Activated CD4-positive, alpha-beta memory T cell treated with anti-CD3 and anti-CD28 coated beads, Interleukin-2, amount 10 ng/mL, durations not matched to agents 7 days and 5 days (primary cell): Measurements from ENCODE around the gene SGSM1. TPM values are rescaled to one million over a fixed set of nuclear protein-coding genes. Genes with fewer than 3 reads are reported as not detected.
"Not testable (repeated sequence)": the region's sequence is repeated elsewhere in the genome, so short reads cannot be mapped to it uniquely, and the experiment has no call there.

Experiments used
- CTCF ChIA-PET: fragments of 350-600 bp; sonication (Branson Sonifier 250); formaldehyde crosslinking; loops from one replicate; lab custom pipeline; 2021; ENCODE audit warnings: antibody characterized with exemption, inconsistent platforms; lab: Charles Lee
- POLR2A ChIA-PET: fragments of 350-600 bp; sonication (Branson Sonifier 250); formaldehyde crosslinking; loops from one replicate; lab custom pipeline; 2021; ENCODE audit warnings: antibody characterized with exemption; lab: Charles Lee
- DNase-seq: peaks from one replicate; pipeline ENCODE4 v3.0.0-alpha.2; 2020
- H3K27ac Mint-ChIP-seq: one replicate; pipeline ENCODE4 v1.8.0; 2021; ENCODE audit warnings: mild to moderate bottlenecking, mixed read lengths
- H3K27me3 Mint-ChIP-seq: one replicate; pipeline ENCODE4 v1.8.0; 2021; ENCODE audit warnings: mixed read lengths
- H3K36me3 Mint-ChIP-seq: one replicate; pipeline ENCODE4 v1.8.0; 2021; ENCODE audit warnings: low read depth, mixed read lengths
- H3K4me1 Mint-ChIP-seq: one replicate; pipeline ENCODE4 v1.8.0; 2021; ENCODE audit warnings: mixed read lengths
- H3K4me3 Mint-ChIP-seq: one replicate; pipeline ENCODE4 v1.8.0; 2021; ENCODE audit warnings: mild to moderate bottlenecking, mixed read lengths
- H3K9me3 Mint-ChIP-seq: one replicate; pipeline ENCODE4 v1.8.0; 2021; ENCODE audit warnings: mixed read lengths
- total RNA-seq, 2 experiments: library from RNA; stranded (reverse); gene quantifications; one replicate each; pipeline ENCODE4 v1.2.3, GENCODE V29; 2021

SGSM1 gene
- total RNA-seq, 2 experiments from 2014 or later = 0.35 to 0.93 TPM

DNA sequence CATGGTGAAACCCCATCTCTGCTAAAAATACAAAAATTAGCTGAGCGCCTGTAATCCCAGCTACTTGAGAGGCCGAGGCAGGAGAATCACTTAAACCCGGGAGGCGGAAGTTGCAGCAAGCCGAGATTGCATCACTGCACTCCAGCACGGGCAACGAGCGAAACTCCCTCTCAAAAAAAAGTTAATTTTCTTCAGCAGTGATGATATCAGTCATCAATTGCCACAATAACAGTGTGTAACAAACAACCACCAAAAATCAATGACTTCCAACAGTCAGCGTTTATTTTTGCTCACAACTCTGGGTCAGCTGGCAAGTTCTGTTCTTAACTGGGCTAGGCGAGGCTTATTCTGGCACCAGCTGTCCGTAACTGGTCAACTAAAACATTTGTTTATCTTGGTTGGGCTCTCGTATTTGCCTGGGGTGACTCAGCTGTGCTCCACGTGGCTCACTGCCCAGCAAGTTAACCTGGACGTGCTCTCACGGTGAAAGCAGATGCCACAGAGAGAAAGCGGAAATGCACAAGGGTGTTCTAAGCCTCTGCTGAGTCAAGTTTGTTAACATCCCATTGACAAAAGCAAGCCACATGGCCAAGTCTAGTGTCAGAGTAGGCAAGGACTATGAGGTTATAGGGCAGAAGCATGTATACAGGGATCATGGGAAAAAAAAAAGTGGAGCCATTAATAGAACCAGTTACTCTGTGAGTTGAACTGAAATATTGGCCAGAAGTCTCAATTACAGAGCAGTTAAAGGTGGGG lies 88.4 kb downstream of the SGSM1 start:
- H3K36me3 Mint-ChIP-seq = no peaks in the 10 kb centered on the region
- CTCF ChIA-PET = no interaction called here
- H3K9me3 Mint-ChIP-seq = no peaks in the 10 kb centered on the region
- H3K4me1 Mint-ChIP-seq = no peaks in the 10 kb centered on the region
- H3K27ac Mint-ChIP-seq = no peak overlapping the region
- no peak for DNase-seq
- POLR2A ChIA-PET = no interaction called here
- no peak overlapping the region for H3K4me3 Mint-ChIP-seq
- no peaks in the 10 kb centered on the region for H3K27me3 Mint-ChIP-seq

DNA sequence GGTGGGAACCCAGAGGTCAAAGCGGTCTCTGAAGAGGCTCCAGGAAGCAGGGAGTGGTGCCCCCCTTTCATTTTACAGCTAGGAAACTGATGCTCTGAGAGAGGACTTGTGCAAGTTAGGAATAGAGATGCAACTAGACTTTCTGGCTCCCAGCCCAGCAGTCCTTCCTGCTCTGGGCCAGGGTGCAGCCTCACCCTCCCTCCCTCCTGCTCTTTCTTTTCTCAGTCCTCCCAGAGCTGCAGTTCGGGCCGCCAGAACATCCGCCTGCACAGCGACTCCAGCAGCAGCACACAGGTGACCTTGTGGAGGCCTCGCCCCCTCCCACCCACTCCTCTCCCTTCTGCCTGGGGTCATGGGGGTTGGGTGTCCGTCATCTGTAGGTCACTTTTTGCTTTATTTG lies 89.0 kb downstream of the SGSM1 start:
- CTCF ChIA-PET = no interaction called here
- H3K4me1 Mint-ChIP-seq = no peaks in the 10 kb centered on the region
- POLR2A ChIA-PET = no interaction called here
- H3K27ac Mint-ChIP-seq = no peak overlapping the region
- H3K4me3 Mint-ChIP-seq = no peak overlapping the region
- H3K36me3 Mint-ChIP-seq = no peaks in the 10 kb centered on the region
- DNase-seq = no peak
- no peaks in the 10 kb centered on the region for H3K27me3 Mint-ChIP-seq
- H3K9me3 Mint-ChIP-seq = no peaks in the 10 kb centered on the region

DNA sequence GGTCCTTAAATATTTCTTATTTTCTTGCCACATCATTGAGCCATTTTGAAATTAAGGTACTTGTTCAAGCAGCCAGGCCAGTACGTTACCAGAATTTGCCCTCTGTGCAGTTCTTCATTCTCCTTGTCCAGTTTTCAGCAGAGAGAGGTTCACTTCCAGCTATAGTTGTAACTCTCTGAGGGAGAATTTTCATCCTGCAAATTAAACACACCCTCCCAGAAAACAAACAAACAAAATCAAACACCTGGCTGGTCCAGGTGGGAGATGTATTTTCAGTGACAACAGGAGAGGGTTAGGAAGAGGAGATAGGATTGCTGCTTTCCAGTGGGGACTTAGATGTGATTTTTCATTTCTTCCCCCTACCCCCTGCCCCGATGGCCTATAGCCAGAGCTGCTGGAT lies 95.4 kb downstream of the SGSM1 start:
- no peak overlapping the region for H3K4me3 Mint-ChIP-seq
- ChIA-PET CTCF (no interaction called here), POLR2A (no interaction called here)
- peaks cover 15% of the 10 kb centered on the region for H3K9me3 Mint-ChIP-seq
- no peaks in the 10 kb centered on the region for H3K4me1 Mint-ChIP-seq
- H3K27ac Mint-ChIP-seq = no peak overlapping the region
- no peak for DNase-seq
- peaks cover 10% of the 10 kb centered on the region for H3K36me3 Mint-ChIP-seq
- no peaks in the 10 kb centered on the region for H3K27me3 Mint-ChIP-seq

DNA sequence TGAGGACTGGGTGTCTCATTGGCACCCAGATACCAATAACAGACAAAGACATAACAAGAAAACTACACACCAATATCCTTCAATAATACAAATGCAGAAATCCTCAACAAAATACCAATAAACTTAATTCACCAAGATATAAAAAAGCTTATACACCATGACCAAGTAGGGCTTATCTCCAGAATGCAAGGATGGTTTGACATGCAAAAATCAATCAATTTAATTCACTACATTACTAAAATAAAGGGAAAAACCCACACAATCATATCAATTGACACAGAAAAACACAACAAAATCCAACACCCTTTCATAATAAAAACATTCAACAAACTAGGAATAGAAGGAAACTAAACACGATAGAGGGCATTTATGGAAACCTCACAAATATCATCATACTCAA lies 99.9 kb downstream of the SGSM1 start:
- Mint-ChIP-seq H3K27me3 (no peaks in the 10 kb centered on the region), H3K4me1 (no peaks in the 10 kb centered on the region), H3K36me3 (peaks cover 10% of the 10 kb centered on the region), H3K4me3 (no peak overlapping the region), H3K9me3 (peaks cover 19% of the 10 kb centered on the region), H3K27ac (no peak overlapping the region)
- ChIA-PET POLR2A (no interaction called here), CTCF (no interaction called here)
- DNase-seq = no peak

DNA sequence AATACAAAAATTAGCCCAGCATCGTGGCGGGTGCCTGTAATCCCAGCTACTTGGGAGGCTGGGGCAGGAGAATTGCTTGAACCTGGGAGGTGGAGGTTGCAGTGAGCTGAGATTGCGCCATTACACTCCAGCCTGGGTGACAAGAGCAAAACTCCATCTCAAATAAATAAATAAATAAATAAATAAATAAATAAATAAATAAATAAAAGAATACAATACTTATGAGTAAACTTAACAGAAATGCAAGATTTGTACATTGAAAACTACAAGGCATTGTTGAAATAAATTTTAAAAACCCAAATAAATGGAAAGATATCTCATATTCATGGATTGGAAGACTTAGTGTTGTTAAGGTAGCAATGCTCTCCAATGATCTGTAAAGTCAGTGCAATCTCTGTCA lies 101.1 kb downstream of the SGSM1 start:
- H3K4me1 Mint-ChIP-seq, CTCF ChIA-PET, H3K27me3 Mint-ChIP-seq, DNase-seq, H3K4me3 Mint-ChIP-seq, POLR2A ChIA-PET, H3K27ac Mint-ChIP-seq: not testable (repeated sequence)
- H3K9me3 Mint-ChIP-seq = peaks cover 19% of the 10 kb centered on the region
- peaks cover 10% of the 10 kb centered on the region for H3K36me3 Mint-ChIP-seq

DNA sequence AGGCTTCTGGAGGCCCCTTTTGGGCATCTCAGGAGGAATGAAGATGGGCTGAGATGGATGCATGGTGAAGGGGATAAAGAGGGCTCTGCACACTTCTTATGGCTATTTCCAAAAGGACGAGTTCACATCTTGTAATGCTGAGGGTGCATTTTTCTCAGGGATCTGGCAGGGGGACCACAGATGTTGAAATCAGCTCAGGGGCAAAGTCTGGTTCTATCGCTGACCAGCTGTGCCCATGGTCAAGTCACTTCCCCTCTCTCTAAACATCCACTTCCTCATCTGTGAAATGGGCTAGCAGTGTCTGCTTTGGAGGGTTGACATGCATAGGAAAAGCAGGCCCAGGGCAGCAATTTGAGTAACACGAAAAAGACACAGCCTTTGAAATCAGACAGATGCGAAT lies 114.0 kb downstream of the SGSM1 start:
- POLR2A ChIA-PET = no interaction called here
- H3K27me3 Mint-ChIP-seq = no peaks in the 10 kb centered on the region
- no peak for DNase-seq
- H3K4me3 Mint-ChIP-seq = no peak overlapping the region
- H3K4me1 Mint-ChIP-seq = no peaks in the 10 kb centered on the region
- H3K27ac Mint-ChIP-seq = no peak overlapping the region
- H3K9me3 Mint-ChIP-seq = no peaks in the 10 kb centered on the region
- H3K36me3 Mint-ChIP-seq = no peaks in the 10 kb centered on the region
- CTCF ChIA-PET = no interaction called here

DNA sequence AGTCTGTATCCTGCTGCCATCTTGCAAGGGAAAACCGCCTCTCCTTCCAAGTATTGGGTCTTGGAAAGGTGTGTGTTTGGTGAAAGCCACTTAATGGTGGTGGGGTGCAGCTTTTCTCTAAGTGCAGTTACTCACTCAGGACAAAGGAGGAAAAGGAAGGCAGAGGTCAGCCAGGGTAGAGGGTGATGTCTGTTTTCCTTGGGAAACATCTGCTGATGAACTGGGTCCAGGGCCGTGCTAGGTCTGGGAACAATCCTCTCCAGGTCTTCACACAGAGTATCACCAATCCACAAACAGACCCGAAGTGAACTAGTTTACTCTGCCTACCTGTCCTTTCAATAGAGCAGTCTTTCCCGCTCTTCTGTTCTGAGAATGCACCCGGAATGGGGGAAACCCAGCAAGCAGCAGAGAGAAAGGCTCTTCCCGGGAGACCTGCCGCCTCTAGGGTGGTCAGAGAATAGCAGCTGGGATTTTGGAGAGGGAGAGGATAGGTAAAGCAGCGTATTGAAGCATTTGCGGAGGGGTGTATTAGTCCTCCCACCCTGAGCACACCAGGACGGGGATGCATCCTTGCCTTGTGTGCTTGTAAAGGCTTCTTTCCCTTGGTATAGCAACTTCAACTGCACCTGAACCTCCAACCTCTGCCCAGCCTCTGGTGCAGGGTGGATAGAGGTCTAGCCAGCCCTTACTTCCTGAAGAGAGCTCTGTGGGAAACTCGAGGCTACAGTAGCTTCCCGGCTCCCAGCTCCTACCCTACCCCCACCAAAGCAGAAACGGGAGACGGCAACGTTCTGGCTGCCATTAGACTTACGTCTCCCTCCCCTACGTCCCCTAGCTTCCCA lies 119.8 kb downstream of the SGSM1 start:
- POLR2A ChIA-PET = no interaction called here
- CTCF ChIA-PET = no interaction called here

DNA sequence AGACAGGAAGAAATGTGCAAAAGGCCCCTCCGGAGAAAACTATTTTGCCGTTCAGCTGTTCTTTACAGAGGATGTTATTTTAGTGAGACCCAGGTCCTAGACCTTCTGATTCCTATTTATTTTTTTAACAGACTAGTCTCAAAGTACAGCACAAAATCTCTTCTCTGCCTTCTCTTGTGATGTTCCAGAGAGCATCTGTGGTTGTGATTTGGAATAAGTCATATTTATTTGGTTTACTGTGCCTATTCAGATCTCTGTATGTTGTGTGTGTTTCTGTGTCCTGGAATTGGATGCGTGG lies 120.4 kb downstream of the SGSM1 start:
- H3K4me1 Mint-ChIP-seq = no peaks in the 10 kb centered on the region
- H3K9me3 Mint-ChIP-seq = peaks cover 2% of the 10 kb centered on the region
- H3K4me3 Mint-ChIP-seq = no peak overlapping the region
- no peak for DNase-seq
- peaks cover 13% of the 10 kb centered on the region for H3K27me3 Mint-ChIP-seq
- H3K36me3 Mint-ChIP-seq = no peaks in the 10 kb centered on the region
- ChIA-PET CTCF (no interaction called here), POLR2A (no interaction called here)
- H3K27ac Mint-ChIP-seq = no peak overlapping the region

More for the DNA sequence above, 119.8 kb downstream of the SGSM1 start:
- Mint-ChIP-seq H3K4me1 (no peaks in the 10 kb centered on the region), H3K9me3 (peaks cover 2% of the 10 kb centered on the region), H3K27ac (no peak overlapping the region), H3K36me3 (no peaks in the 10 kb centered on the region), H3K27me3 (peaks cover 8% of the 10 kb centered on the region), H3K4me3 (no peak overlapping the region)
- DNase-seq = no peak

DNA sequence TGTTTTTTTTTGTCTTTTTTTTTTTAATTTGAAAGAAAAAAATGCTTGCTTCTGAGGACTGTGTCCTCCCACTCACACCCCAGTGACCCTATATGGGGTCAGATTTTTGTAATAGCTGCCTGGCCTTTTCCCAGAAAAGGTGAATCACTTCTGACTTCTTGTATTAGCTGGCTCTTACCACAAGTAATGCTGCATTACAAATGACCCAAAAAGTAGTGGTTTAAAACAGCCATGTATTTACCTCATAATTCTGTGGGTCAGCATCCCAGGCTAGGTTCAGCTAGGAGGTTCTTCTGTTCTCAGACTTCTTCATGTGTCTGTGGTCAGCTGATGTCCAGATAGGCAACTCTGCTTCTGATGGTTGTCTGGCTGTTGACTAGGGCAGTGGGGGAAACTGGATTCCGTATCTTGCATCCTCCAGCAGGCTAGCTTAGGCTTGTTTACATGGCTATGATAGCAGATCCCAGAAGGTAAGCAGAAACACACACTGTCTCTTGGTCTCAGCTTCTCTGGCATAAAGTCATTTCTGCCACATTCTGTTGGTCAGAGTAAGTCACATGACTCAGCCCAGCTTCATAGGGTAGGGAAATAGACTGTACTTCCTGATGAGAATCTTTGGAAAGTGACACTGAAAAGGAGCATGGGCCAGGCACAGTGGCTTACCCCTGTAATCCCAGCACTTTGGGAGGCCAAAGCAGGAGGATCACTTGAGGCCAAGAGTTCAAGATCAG lies 121.0 kb downstream of the SGSM1 start:
- ChIA-PET POLR2A (interaction anchor here (1.4 kb wide), 1 partner anchor 127 kb away, joined by 3 read pairs; no protein-coding TSS in a partner anchor), CTCF (interaction anchor here (0.7 kb wide), 1 partner anchor 10 kb away, joined by 3 read pairs; no protein-coding TSS in a partner anchor)
- H3K9me3 Mint-ChIP-seq = peaks cover 2% of the 10 kb centered on the region
- H3K27me3 Mint-ChIP-seq = peaks cover 20% of the 10 kb centered on the region
- H3K27ac Mint-ChIP-seq = no peak overlapping the region
- no peak overlapping the region for H3K4me3 Mint-ChIP-seq
- no peaks in the 10 kb centered on the region for H3K4me1 Mint-ChIP-seq
- no peaks in the 10 kb centered on the region for H3K36me3 Mint-ChIP-seq
- DNase-seq = no peak

DNA sequence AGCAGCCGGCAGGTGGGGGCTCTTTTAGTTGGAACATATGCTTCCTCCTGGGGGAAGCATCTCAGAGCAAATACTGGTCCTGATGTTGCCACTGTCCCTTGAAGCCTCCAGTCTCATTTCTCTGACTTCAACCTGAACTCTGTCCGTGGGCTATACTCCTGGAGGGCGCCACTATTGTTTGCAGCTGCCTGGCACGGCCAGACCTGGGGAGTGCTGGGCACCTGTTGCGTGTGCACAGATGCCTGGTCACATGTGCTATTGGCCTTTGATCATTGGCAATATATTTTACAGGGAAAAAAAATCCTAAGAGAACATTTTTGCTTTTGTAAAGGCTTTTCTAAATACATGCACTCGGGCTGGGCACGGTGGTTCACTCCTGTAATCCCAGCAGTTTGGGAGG lies 122.3 kb downstream of the SGSM1 start:
- no peak overlapping the region for H3K4me3 Mint-ChIP-seq
- H3K27ac Mint-ChIP-seq = no peak overlapping the region
- POLR2A ChIA-PET = no interaction called here
- peaks cover 28% of the 10 kb centered on the region for H3K27me3 Mint-ChIP-seq
- no peaks in the 10 kb centered on the region for H3K4me1 Mint-ChIP-seq
- H3K36me3 Mint-ChIP-seq = no peaks in the 10 kb centered on the region
- no peak for DNase-seq
- CTCF ChIA-PET = no interaction called here
- H3K9me3 Mint-ChIP-seq = peaks cover 2% of the 10 kb centered on the region

DNA sequence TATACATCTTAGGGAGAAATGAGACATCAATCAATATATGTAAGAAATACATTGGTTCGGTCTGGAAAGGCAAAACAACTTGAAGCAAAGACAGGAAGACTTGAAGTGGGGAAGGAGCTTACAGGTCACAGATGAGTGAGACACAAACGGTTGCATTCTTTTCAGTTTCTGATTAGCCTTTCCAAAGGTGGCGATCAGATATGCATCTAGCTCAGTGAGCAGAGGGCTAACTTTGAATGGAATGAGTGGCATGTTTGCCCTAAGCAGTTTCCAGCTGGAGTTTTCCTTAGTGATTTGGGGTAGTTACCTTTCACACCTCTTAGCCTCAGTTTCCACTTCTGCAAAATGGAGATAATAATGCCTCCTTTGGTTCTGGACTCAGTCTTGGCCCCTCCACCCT lies 124.7 kb downstream of the SGSM1 start:
- H3K4me3 Mint-ChIP-seq = no peak overlapping the region
- H3K4me1 Mint-ChIP-seq = no peaks in the 10 kb centered on the region
- CTCF ChIA-PET = interaction anchor here (1.2 to 1.5 kb wide), 2 partner anchors 8 to 21 kb away, joined by 4 to 5 read pairs; no protein-coding TSS in a partner anchor
- peaks cover 28% of the 10 kb centered on the region for H3K27me3 Mint-ChIP-seq
- POLR2A ChIA-PET = no interaction called here
- H3K36me3 Mint-ChIP-seq = no peaks in the 10 kb centered on the region
- peaks cover 2% of the 10 kb centered on the region for H3K9me3 Mint-ChIP-seq
- no peak overlapping the region for H3K27ac Mint-ChIP-seq
- no peak for DNase-seq

DNA sequence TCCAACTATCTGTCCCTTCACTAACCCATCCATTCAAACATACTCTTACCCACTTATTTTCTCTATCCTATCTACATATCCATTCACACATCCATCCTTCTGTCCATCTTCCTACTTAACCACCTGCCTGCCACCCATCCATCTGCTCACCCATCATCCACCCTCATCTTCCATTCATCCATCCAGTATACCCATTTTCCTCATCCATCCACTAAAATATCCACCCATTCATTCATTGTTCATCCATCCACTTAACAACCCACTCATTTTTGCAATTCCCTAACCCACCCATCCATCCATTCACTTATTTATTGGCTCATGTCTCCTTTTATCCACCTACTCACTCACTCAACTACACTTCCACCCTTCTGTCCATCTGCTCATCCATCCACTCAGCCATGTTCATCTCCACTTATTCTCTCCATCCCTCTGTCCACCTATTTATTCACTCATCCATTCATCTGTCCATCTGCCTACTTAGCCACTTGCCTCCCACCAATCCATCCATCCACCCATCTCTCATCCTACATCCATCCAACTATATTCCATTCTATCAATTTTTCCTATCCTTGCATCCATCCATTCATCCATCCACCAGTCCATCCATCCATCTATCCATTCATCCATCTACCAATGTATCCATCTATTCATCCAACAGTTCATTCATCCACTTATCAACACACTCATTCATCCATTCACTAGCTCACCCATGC lies 129.9 kb downstream of the SGSM1 start:
- peaks cover 24% of the 10 kb centered on the region for H3K27me3 Mint-ChIP-seq

More for the DNA sequence above, 129.9 kb downstream of the SGSM1 start:
- no peak overlapping the region for H3K4me3 Mint-ChIP-seq
- ChIA-PET POLR2A (no interaction called here), CTCF (interaction anchor here (4.7 to 5.1 kb wide), 2 partner anchors 113 to 119 kb away, joined by 46 to 63 read pairs; no protein-coding TSS in a partner anchor)
- DNase-seq = no peak
- H3K36me3 Mint-ChIP-seq = no peaks in the 10 kb centered on the region
- H3K27ac Mint-ChIP-seq = no peak overlapping the region
- H3K9me3 Mint-ChIP-seq = no peaks in the 10 kb centered on the region
- no peaks in the 10 kb centered on the region for H3K4me1 Mint-ChIP-seq
